Psoas muscle (tissue), 8 donors: ENCODE data around the gene NDST3. TPM values are rescaled to one million over a fixed set of nuclear protein-coding genes. Genes with fewer than 3 reads are reported as not detected.

Experiments
- ATAC-seq, 4 donors: fragments of 200-7000 bp; cut with Tn5 transposase; one replicate each; pipeline ENCODE4 v1.9.1; 2020; ENCODE audit warnings: moderate library complexity in 3 of 4, mild to moderate bottlenecking in 2 of 4
- DNase-seq, 2 donors: peaks; one replicate each; pipeline ENCODE4 v3.0.0-alpha.2; 2020
- H3K27ac ChIP-seq: fragments of 200-600 bp; one replicate; pipeline ENCODE4 v1.8.0; 2022
- H3K27me3 ChIP-seq, 3 donors: fragments of 200-600 bp in 1 of 3; one replicate each; pipeline versions ENCODE4 v1.6.1 to v1.8.0; 2013 to 2022; ENCODE audit warnings: low read length in 2 of 3, mild to moderate bottlenecking in 2 of 3, moderate library complexity in 1 of 3; ENCODE audit not compliant: insufficient read depth in 3 of 3
- H3K36me3 ChIP-seq, 2 donors: fragments of 200-600 bp in 1 of 2; one replicate each; pipeline versions ENCODE4 v1.6.1 to v1.8.0; 2013 to 2022; ENCODE audit warnings: low read depth in 1 of 2, mild to moderate bottlenecking in 1 of 2, moderate library complexity in 1 of 2; ENCODE audit not compliant: insufficient read depth in 1 of 2
- H3K4me1 ChIP-seq: fragments of 200-600 bp; one replicate; pipeline ENCODE4 v1.8.0; 2022
- H3K4me3 ChIP-seq: fragments of 200-600 bp; one replicate; pipeline ENCODE4 v1.8.0; 2022; ENCODE audit warnings: mild to moderate bottlenecking
- H3K9me3 ChIP-seq: fragments of 200-600 bp; one replicate; pipeline ENCODE4 v1.8.0; 2022
- CTCF ChIP-seq: fragments of 200-600 bp; IDR thresholded peaks from one replicate; pipeline ENCODE4 v1.8.0; 2022; ENCODE audit warnings: antibody characterized with exemption
- WGBS, 3 donors: extraction: QIAGEN DNeasy Blood & Tissue Kit; methylation state at CpG; one replicate each; pipeline versions ENCODE4 v1.1.6 to v1.1.7; 2013; 5-methylcytosine and 5-hydroxymethylcytosine counted together
- intact Hi-C, 2 donors: fragments of 100-400 bp; cut with DNase I; formaldehyde crosslinking; loops; one replicate each; pipeline versions ENCODE4 v1.11.0 to v1.14.2; 2022
- polyA plus RNA-seq, 3 donors: library from polyadenylated mRNA; stranded (reverse); fragments of 200-250 nt; gene quantifications; one replicate each; pipeline ENCODE4 v1.2.3, GENCODE V29; 2013
- total RNA-seq, 4 donors: library from RNA; stranded (reverse); fragmentation: NEBNext Ultra II Directional in 2 of 4; extraction: Animal tissue kit (Norgen Biotek cat#: 25700) in 2 of 4; gene quantifications; one replicate each; pipeline versions ENCODE4 v1.2.1 to v1.2.4, GENCODE V29; 2021 to 2023
- donor health status: healthy with polysubstance abuse.
- donor health status: DM: no; HTN: no; CAD: no; lungs with moderate emphysema.
- donor health status: Bipolar disorder and iron deficiency.
- donor health status: healthy.
- donor health status: DM: yes; HTN: yes; CAD: no.
- donor health status: DM: no; HTN: no; CAD: no.
- donor health status: DM: no; HTN: no; CAD: no.
- donor health status: DM: yes; HTN: yes; CAD: no.

NDST3 gene
- total and polyA plus RNA-seq, 7 donors = not detected

DNA sequence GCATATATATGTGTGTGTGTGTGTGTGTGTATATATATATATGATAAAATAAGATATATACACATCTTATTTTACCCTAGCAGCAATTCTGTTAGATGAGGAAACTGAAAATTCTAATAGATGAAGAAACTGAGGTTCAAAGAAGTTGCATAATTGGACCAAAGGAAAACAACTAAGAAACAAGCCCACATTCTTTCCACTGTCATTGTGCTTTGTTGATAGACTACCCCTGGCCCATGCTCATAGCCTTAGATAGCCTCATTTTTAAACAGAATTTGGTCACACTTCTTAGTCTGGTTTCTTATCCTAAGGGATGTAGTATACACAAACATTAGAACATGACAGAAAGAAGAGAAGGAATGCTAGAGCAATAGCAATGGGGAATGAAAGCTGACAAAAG lies 138.8 kb downstream of the NDST3 start:
- no peak overlapping the region for H3K27ac ChIP-seq
- H3K27me3 ChIP-seq = no peaks in the 10 kb centered on the region
- no peaks in the 10 kb centered on the region for H3K9me3 ChIP-seq
- TF ChIP-seq CTCF = no peak
- DNase-seq (no peak), ATAC-seq (no peak)
- no peak overlapping the region for H3K4me3 ChIP-seq
- intact Hi-C loops = no loop called here
- no peaks in the 10 kb centered on the region for H3K36me3 ChIP-seq
- H3K4me1 ChIP-seq = no peaks in the 10 kb centered on the region

DNA sequence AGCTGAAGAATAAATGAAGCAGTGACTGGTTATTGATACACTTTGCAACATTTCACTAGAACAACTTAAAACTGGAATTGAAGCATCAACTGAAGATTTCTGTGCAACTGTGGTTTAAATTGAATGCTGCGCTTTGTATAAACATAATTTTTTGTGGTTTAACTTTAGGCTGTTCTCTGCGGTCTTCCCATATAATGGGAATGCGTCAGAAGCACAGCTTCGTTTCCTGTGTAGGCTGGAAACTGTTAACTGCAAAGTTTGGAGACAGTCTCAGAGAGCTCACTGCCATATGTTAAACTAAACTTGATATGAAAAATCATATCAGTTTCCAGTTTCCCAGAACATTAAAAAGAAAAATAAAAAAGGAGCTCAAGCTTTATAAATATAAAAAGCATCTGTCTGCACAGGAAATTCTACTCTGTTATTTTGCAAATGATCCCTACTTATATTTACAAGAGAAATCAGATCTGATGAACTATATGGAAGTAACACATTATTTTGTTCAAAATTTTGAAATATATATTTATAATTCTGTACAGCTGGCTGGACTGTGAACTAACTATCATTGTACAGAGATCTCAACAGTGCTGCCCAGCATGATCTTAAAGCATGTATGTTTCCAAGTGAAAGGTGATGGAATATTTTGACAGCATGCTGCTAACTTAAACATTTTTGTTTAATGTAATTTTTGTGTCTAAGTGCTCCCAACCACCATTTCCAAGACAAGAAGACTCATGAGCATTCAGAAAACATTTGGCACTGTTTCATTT lies 139.9 kb downstream of the NDST3 start:
- Histone ChIP-seq H3K4me1 (no peaks in the 10 kb centered on the region), H3K27ac (no peak overlapping the region), H3K36me3 (no peaks in the 10 kb centered on the region), H3K4me3 (no peak overlapping the region), H3K9me3 (no peaks in the 10 kb centered on the region), H3K27me3 (no peaks in the 10 kb centered on the region)
- 26 to 33% (median 30%) methylated on average over 4 of the region's 4 CpGs for WGBS, 3 donors
- no peak for DNase-seq
- intact Hi-C loops = no loop called here
- no peak for ATAC-seq
- TF ChIP-seq CTCF = no peak

DNA sequence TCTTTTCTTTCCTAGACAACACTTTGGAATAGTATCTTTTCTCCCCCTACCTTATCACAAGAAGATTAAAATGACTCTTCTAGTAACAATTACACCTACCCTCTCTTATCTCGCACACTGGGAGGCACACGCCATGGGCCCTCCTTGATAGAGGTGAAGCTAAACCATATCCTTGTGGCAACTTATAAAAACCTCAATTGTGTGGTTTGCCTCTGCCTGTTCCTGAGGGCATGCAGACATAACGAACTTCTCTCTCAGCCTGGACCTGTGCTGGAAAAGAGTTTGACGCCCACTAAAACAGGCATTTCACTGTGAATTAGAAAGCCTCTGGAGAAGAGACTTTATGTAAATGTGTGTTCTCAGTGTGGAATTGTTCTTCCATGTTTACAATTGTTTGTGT lies 141.2 kb downstream of the NDST3 start:
- Histone ChIP-seq H3K4me1 (no peaks in the 10 kb centered on the region), H3K36me3 (no peaks in the 10 kb centered on the region), H3K4me3 (no peak overlapping the region), H3K9me3 (no peaks in the 10 kb centered on the region), H3K27ac (no peak overlapping the region), H3K27me3 (no peaks in the 10 kb centered on the region)
- ATAC-seq (no peak), DNase-seq (no peak)
- 80 to 89% (median 88%) methylated on average over 4 of the region's 4 CpGs for WGBS, 3 donors
- intact Hi-C loops = no loop called here
- no peak for TF ChIP-seq CTCF

- no peaks in the 10 kb centered on the region for H3K9me3 ChIP-seq
- no peak for ATAC-seq
These were observed 142.8 kb downstream of the NDST3 start for GRCh38 chr4:118177126-118177525.

More at GRCh38 chr4:118177126-118177525, 142.8 kb downstream of the NDST3 start:
- Histone ChIP-seq H3K27me3 (no peaks in the 10 kb centered on the region), H3K4me1 (no peaks in the 10 kb centered on the region), H3K36me3 (no peaks in the 10 kb centered on the region), H3K4me3 (no peak overlapping the region), H3K27ac (no peak overlapping the region)
- no peak for TF ChIP-seq CTCF
- intact Hi-C loops = no loop called here
- DNase-seq = no peak
